Panc1 (cell line): ENCODE measurements around the gene SORBS1. TPM values are rescaled to one million over a fixed set of nuclear protein-coding genes. Genes with fewer than 3 reads are reported as not detected.

Experiments used
- ATAC-seq: fragments of 200-7000 bp; cut with Tn5 transposase; 2 replicates; pipeline ENCODE4 v1.9.1; 2020; ENCODE audit warnings: mild to moderate bottlenecking, moderate library complexity
- BruUV-seq: library from RNA; stranded (reverse); fragments of 400-500 nt; replicated peaks from 2 replicates; lab custom pipeline; 2021; lab: Mats Ljungman, UMichigan
- CTCF ChIA-PET: fragments of 300-600 bp; sonication (Branson Sonifier 250); formaldehyde crosslinking; loops from one replicate; lab custom pipeline; 2022; ENCODE audit warnings: antibody characterized with exemption; lab: Charles Lee
- POLR2A ChIA-PET: fragments of 300-600 bp; sonication (Branson Sonifier 250); formaldehyde crosslinking; loops from one replicate; lab custom pipeline; 2022; ENCODE audit warnings: antibody characterized with exemption; lab: Charles Lee
- DNase-seq: peaks from one replicate; pipeline ENCODE4 v3.0.0-alpha.2; 2010; ENCODE audit warnings: low read depth, low spot score
- H3K27ac ChIP-seq: 2 replicates; pipeline ENCODE4 v1.5.1; 2011; ENCODE audit warnings: mild to moderate bottlenecking, low read length, inconsistent platforms
- H3K27me3 ChIP-seq: fragments of 200-500 bp; sonication (Bioruptor generic); 2 replicates; pipeline ENCODE4 v1.6.0; 2014; ENCODE audit warnings: low read length, inconsistent platforms; ENCODE audit not compliant: control insufficient read depth, insufficient read depth
- H3K36me3 ChIP-seq: fragments of 200-500 bp; sonication (Bioruptor generic); 2 replicates; pipeline ENCODE4 v1.5.1; 2014; ENCODE audit warnings: inconsistent platforms, mild to moderate bottlenecking, low read length, moderate library complexity; ENCODE audit not compliant: control insufficient read depth, insufficient read depth
- H3K4me1 ChIP-seq: 2 replicates; pipeline ENCODE4 v1.5.1; 2011; ENCODE audit warnings: inconsistent platforms, mild to moderate bottlenecking, low read length, moderate library complexity; ENCODE audit not compliant: control insufficient read depth, insufficient read depth
- H3K4me3 ChIP-seq, 2 experiments: 2 replicates each; pipeline ENCODE4 v1.5.1; 2011 to 2012; ENCODE audit warnings: low read depth in 2 of 2, low read length in 2 of 2, mild to moderate bottlenecking in 2 of 2, inconsistent platforms in 1 of 2, moderate library complexity in 1 of 2
- H3K9me3 ChIP-seq: fragments of 200-500 bp; sonication (Bioruptor generic); 2 replicates; pipeline ENCODE4 v1.5.1; 2014; ENCODE audit warnings: low read depth, mild to moderate bottlenecking, inconsistent platforms, low read length, moderate library complexity; ENCODE audit not compliant: control insufficient read depth, insufficient read depth
- POLR2AphosphoS5 ChIP-seq: IDR thresholded peaks from 2 replicates; pipeline ENCODE4 v1.6.1; 2012; ENCODE audit warnings: mild to moderate bottlenecking, low read depth, low read length, moderate library complexity
- SIN3A ChIP-seq: IDR thresholded peaks from 2 replicates; pipeline ENCODE4 v1.6.1; 2012; ENCODE audit warnings: low read depth, mild to moderate bottlenecking, low read length, moderate library complexity, borderline replicate concordance; ENCODE audit not compliant: insufficient read depth
- TCF7L2 ChIP-seq: IDR thresholded peaks from 2 replicates; pipeline ENCODE4 v1.6.1; 2011; ENCODE audit warnings: mild to moderate bottlenecking, low read depth, low read length, inconsistent platforms
- in situ Hi-C: cut with HindIII; loops from 2 replicates; pipeline ENCODE4 v1.10.0; 2016; ENCODE audit warnings: low sequenced_read_pairs, low pct_unique_long_range_greater_than_20kb
- intact Hi-C: fragments of 100-400 bp; cut with micrococcal nuclease; formaldehyde crosslinking; loops from one replicate; pipeline ENCODE4 v1.10.0; 2022; ENCODE audit not compliant: unreplicated experiment
- total RNA-seq: library from RNA; stranded (reverse); gene quantifications from one replicate; pipeline ENCODE4 v1.2.1, GENCODE V29; 2021; ENCODE audit not compliant: unreplicated experiment
- TF ChIP-seq, protein P1 (sequence below): fragments of 450-650 bp; IDR thresholded peaks from 2 replicates; pipeline ENCODE4 v1.5.1; 2017; ENCODE audit warnings: mild to moderate bottlenecking
- TF ChIP-seq, protein P2 (sequence below), 2 experiments: IDR thresholded peaks; 2 replicates each; pipeline ENCODE4 v1.6.1; 2011 to 2012; ENCODE audit warnings: low read depth in 2 of 2, control low read depth in 1 of 2, low read length in 1 of 2, mild to moderate bottlenecking in 1 of 2, moderate library complexity in 1 of 2; ENCODE audit not compliant: insufficient read depth in 1 of 2

The SORBS1 gene
- total RNA-seq, 1 experiment from 2014 or later: 29.4 TPM

DNA sequence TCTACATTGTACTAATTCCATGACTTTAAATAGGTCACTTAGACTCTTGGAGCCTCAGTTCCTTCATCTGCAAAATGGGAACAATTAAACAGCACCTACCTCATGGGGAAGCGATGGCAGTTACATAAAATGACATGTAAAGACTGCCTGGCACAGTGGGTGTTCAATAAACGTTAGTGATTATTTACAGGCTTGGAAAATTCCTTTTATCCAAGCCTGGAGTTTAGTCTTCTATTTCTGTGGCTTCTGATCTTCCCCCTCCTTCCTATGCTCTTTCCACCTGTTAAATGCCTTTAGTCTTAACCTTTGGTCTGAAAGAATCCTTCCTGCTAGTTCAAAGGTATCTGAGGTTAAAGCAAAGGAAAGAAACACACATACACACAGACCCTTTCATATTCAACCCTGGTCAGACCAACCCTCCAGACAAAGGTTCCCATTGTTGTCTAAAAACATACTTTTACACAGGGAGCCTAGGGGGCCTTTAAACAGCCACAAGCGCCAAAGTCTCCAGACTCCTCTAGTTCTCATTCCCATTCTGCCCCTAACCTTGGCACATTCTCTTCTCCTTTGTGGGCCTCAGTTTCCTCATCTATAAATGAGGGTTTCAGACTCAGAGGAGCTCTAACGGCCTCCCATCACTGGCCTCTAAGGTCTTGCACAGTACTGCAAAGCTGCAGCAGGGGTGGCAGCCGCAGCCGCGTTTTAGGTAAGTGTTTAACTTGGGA, 21.4 kb downstream of the SORBS1 start:
- DNase-seq: no peak
- intact Hi-C loops: no loop called here
- POLR2A ChIA-PET: no interaction called here
- in situ Hi-C loops: no loop called here
- no peaks in the 10 kb centered on the region for H3K27me3 ChIP-seq
- BruUV-seq: no TSS peak
- H3K4me1 ChIP-seq: peaks cover 22% of the 10 kb centered on the region
- CTCF ChIA-PET: no interaction called here
- peak; percentile 19; the same call in 1 of the 2 replicates for ATAC-seq
- H3K27ac ChIP-seq: peak overlapping the region; percentile 35
- no peaks in the 10 kb centered on the region for H3K36me3 ChIP-seq
- no peaks in the 10 kb centered on the region for H3K9me3 ChIP-seq
- H3K4me3 ChIP-seq: no peak overlapping the region
- no peak for TF ChIP-seq SIN3A
- TF ChIP-seq, protein P1, sequence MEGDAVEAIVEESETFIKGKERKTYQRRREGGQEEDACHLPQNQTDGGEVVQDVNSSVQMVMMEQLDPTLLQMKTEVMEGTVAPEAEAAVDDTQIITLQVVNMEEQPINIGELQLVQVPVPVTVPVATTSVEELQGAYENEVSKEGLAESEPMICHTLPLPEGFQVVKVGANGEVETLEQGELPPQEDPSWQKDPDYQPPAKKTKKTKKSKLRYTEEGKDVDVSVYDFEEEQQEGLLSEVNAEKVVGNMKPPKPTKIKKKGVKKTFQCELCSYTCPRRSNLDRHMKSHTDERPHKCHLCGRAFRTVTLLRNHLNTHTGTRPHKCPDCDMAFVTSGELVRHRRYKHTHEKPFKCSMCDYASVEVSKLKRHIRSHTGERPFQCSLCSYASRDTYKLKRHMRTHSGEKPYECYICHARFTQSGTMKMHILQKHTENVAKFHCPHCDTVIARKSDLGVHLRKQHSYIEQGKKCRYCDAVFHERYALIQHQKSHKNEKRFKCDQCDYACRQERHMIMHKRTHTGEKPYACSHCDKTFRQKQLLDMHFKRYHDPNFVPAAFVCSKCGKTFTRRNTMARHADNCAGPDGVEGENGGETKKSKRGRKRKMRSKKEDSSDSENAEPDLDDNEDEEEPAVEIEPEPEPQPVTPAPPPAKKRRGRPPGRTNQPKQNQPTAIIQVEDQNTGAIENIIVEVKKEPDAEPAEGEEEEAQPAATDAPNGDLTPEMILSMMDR: no peak
- no peak for TF ChIP-seq POLR2AphosphoS5
- TF ChIP-seq TCF7L2: no peak
- TF ChIP-seq, protein P2, sequence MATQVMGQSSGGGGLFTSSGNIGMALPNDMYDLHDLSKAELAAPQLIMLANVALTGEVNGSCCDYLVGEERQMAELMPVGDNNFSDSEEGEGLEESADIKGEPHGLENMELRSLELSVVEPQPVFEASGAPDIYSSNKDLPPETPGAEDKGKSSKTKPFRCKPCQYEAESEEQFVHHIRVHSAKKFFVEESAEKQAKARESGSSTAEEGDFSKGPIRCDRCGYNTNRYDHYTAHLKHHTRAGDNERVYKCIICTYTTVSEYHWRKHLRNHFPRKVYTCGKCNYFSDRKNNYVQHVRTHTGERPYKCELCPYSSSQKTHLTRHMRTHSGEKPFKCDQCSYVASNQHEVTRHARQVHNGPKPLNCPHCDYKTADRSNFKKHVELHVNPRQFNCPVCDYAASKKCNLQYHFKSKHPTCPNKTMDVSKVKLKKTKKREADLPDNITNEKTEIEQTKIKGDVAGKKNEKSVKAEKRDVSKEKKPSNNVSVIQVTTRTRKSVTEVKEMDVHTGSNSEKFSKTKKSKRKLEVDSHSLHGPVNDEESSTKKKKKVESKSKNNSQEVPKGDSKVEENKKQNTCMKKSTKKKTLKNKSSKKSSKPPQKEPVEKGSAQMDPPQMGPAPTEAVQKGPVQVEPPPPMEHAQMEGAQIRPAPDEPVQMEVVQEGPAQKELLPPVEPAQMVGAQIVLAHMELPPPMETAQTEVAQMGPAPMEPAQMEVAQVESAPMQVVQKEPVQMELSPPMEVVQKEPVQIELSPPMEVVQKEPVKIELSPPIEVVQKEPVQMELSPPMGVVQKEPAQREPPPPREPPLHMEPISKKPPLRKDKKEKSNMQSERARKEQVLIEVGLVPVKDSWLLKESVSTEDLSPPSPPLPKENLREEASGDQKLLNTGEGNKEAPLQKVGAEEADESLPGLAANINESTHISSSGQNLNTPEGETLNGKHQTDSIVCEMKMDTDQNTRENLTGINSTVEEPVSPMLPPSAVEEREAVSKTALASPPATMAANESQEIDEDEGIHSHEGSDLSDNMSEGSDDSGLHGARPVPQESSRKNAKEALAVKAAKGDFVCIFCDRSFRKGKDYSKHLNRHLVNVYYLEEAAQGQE (IDR thresholded peaks at IDR 0.05; ENCODE audit: insufficient read depth in 1 of 2, low read depth in 2 of 2, low read length in 1 of 2): no peak

DNA sequence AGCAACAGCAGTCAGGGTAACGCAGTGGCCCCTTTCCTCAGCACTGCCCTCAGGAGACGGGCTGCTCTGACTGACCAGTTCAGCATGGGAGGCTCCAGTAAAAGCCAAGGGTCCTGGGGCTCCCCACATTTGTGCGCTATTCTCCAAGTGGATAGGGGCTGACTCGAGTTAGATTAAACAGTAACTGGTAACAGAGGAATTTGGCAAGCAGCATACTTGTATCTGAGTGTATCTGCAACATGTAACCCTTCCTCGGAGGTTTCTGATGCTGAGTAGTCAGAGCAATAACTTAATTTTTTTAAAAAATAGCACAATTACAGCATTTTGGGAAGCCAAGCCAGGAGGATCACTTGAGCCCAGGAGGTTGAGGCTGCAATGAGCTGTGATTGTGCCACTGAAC, 22.8 kb downstream of the SORBS1 start:
- DNase-seq: no peak
- no peaks in the 10 kb centered on the region for H3K36me3 ChIP-seq
- no peaks in the 10 kb centered on the region for H3K9me3 ChIP-seq
- CTCF ChIA-PET: no interaction called here
- no peak overlapping the region for H3K27ac ChIP-seq
- no peak overlapping the region for H3K4me3 ChIP-seq
- in situ Hi-C loops (no loop called here), intact Hi-C loops (no loop called here)
- ATAC-seq: no peak
- no TSS peak for BruUV-seq
- POLR2A ChIA-PET: no interaction called here
- TF ChIP-seq SIN3A: no peak
- TF ChIP-seq, protein P2 (IDR thresholded peaks at IDR 0.05; ENCODE audit: insufficient read depth in 1 of 2, low read depth in 2 of 2, low read length in 1 of 2): no peak
- peaks cover 18% of the 10 kb centered on the region for H3K4me1 ChIP-seq
- H3K27me3 ChIP-seq: no peaks in the 10 kb centered on the region
